Keratinocyte (primary cell): ENCODE measurements around the gene FOS. TPM values are rescaled to one million over a fixed set of nuclear protein-coding genes. Genes with fewer than 3 reads are reported as not detected.
A peak's percentile ranks its signal among the peaks of the same experiment; 100 is the strongest.

Experiments used
- DNase-seq: peaks from one replicate; pipeline ENCODE4 v3.0.0-alpha.2; 2011; ENCODE audit warnings: low read depth, missing footprints, low spot score
- FAIRE-seq: peaks from 2 replicates; lab custom pipeline; 2011; peaks lifted over from hg19 to GRCh38; lab: Jason Lieb, UNC
- H2AFZ ChIP-seq: 2 replicates; pipeline ENCODE4 v1.6.0; 2012; ENCODE audit warnings: low read length, control low read depth, inconsistent platforms; ENCODE audit not compliant: control insufficient read depth
- H3K27ac ChIP-seq: 2 replicates; pipeline ENCODE4 v1.5.1; 2011; ENCODE audit warnings: low read length; ENCODE audit not compliant: control insufficient read depth, insufficient read depth
- H3K27me3 ChIP-seq: 3 replicates; pipeline ENCODE4 v1.6.0; 2011; ENCODE audit warnings: low read length; ENCODE audit not compliant: control insufficient read depth, insufficient read depth; ENCODE audit errors: extremely low read depth
- H3K36me3 ChIP-seq, 2 experiments: 2 replicates in 1 of 2; 3 replicates in 1 of 2; pipeline ENCODE4 v1.5.1; 2011; ENCODE audit warnings: low read length in 2 of 2, mild to moderate bottlenecking in 1 of 2; ENCODE audit not compliant: control insufficient read depth in 2 of 2, insufficient read depth in 2 of 2; ENCODE audit errors: extremely low read depth in 1 of 2
- H3K4me1 ChIP-seq: 3 replicates; pipeline ENCODE4 v1.5.1; 2011; ENCODE audit warnings: low read length; ENCODE audit not compliant: control insufficient read depth, insufficient read depth; ENCODE audit errors: extremely low read depth
- H3K4me2 ChIP-seq: 3 replicates; pipeline ENCODE4 v1.6.0; 2011; ENCODE audit warnings: low read depth, low read length; ENCODE audit not compliant: control insufficient read depth, insufficient read depth; ENCODE audit errors: extremely low read depth
- H3K4me3 ChIP-seq, 3 experiments: fragments of 200-600 bp in 1 of 3; sonication (generic) in 1 of 3; 2 replicates in 2 of 3; 3 replicates in 1 of 3; pipeline ENCODE4 v1.5.1; 2011 to 2016; ENCODE audit warnings: low read length in 3 of 3, mild to moderate bottlenecking in 3 of 3, control low read depth in 2 of 3, inconsistent platforms in 1 of 3, low read depth in 1 of 3, mixed read lengths in 1 of 3, mixed run types in 1 of 3, moderate library complexity in 1 of 3; ENCODE audit not compliant: control insufficient read depth in 2 of 3, insufficient read depth in 2 of 3; ENCODE audit errors: extremely low read depth in 1 of 3
- H3K79me2 ChIP-seq: 2 replicates; pipeline ENCODE4 v1.6.0; 2012; ENCODE audit warnings: low read length; ENCODE audit not compliant: control insufficient read depth, insufficient read depth
- H3K9ac ChIP-seq: 3 replicates; pipeline ENCODE4 v1.6.0; 2011; ENCODE audit warnings: low read length; ENCODE audit not compliant: control insufficient read depth, insufficient read depth; ENCODE audit errors: extremely low read depth
- H3K9me1 ChIP-seq: 3 replicates; pipeline ENCODE4 v1.6.0; 2011; ENCODE audit warnings: low read length; ENCODE audit not compliant: control insufficient read depth, insufficient read depth; ENCODE audit errors: extremely low read depth
- H3K9me3 ChIP-seq: 2 replicates; pipeline ENCODE4 v1.5.1; 2012; ENCODE audit warnings: low read depth, low read length; ENCODE audit not compliant: control insufficient read depth
- H4K20me1 ChIP-seq: 3 replicates; pipeline ENCODE4 v1.6.0; 2011; ENCODE audit warnings: low read length; ENCODE audit not compliant: control insufficient read depth, insufficient read depth; ENCODE audit errors: extremely low read depth
- EZH2 ChIP-seq: IDR thresholded peaks from one replicate; pipeline ENCODE4 v1.6.1; 2012; ENCODE audit warnings: inconsistent platforms, mild to moderate bottlenecking, low read length, moderate library complexity
- dilution Hi-C: fragments of 300-500 bp; cut with MboI; formaldehyde crosslinking; loops from one replicate; pipeline ENCODE4 v1.7.0; 2020; ENCODE audit warnings: low sequenced_read_pairs; ENCODE audit not compliant: extremely low pct_ligation_motif_present
- polyA plus RNA-seq, 5 experiments: library from polyadenylated mRNA; depleted of rRNA in 3 of 5; stranded (reverse) in 3 of 5; stranded (forward) in 1 of 5; unstranded in 1 of 5; fragments of >200 nt; gene quantifications; 1 replicate in 1 of 5; 2 replicates in 3 of 5; 3 replicates in 1 of 5; pipeline versions ENCODE4 v1.2.1 to v1.2.3, GENCODE V29; 2011 to 2012; ENCODE audit warnings: missing spikeins in 2 of 5, low read depth in 1 of 5, low replicate concordance in 1 of 5
- TF ChIP-seq, protein P1 (sequence below), 3 experiments: IDR thresholded peaks in 1 of 3; conservative IDR thresholded peaks in 1 of 3; optimal IDR thresholded peaks in 1 of 3; 2 replicates in 2 of 3; 3 replicates in 1 of 3; pipeline versions ENCODE3 to v1.5.1; 2011; ENCODE audit warnings: low read length in 3 of 3, mild to moderate bottlenecking in 3 of 3, moderate library complexity in 2 of 3, control low read depth in 1 of 3, inconsistent platforms in 1 of 3; ENCODE audit not compliant: insufficient read depth in 2 of 3; ENCODE audit errors: extremely low read depth in 1 of 3

Gene FOS
- polyA plus RNA-seq, 1 donor (not counting 4 experiments of a cell fraction or from before 2014, with no cell fraction given), result 121 TPM

- no peak for DNase-seq
- no peak for FAIRE-seq
- no peaks in the 10 kb centered on the region for H4K20me1 ChIP-seq
- no peaks in the 10 kb centered on the region for H3K79me2 ChIP-seq
- H3K27me3 ChIP-seq, result no peaks in the 10 kb centered on the region
- H3K9ac ChIP-seq, result peak overlapping the region; percentile 78
- peak overlapping the region in 1 of 3 experiments; percentile 56 for H3K4me3 ChIP-seq
- H3K27ac ChIP-seq, result peak overlapping the region; percentile 92
- H2AFZ ChIP-seq, result peak overlapping the region; percentile 81
- H3K9me1 ChIP-seq, result peaks cover 4% of the 10 kb centered on the region
- no peaks in the 10 kb centered on the region for H3K36me3 ChIP-seq
- dilution Hi-C loops, result no loop called here
- no peaks in the 10 kb centered on the region for H3K9me3 ChIP-seq
- H3K4me2 ChIP-seq, result peak overlapping the region; percentile 71
- peaks cover 52% of the 10 kb centered on the region for H3K4me1 ChIP-seq
- TF ChIP-seq, protein P1, sequence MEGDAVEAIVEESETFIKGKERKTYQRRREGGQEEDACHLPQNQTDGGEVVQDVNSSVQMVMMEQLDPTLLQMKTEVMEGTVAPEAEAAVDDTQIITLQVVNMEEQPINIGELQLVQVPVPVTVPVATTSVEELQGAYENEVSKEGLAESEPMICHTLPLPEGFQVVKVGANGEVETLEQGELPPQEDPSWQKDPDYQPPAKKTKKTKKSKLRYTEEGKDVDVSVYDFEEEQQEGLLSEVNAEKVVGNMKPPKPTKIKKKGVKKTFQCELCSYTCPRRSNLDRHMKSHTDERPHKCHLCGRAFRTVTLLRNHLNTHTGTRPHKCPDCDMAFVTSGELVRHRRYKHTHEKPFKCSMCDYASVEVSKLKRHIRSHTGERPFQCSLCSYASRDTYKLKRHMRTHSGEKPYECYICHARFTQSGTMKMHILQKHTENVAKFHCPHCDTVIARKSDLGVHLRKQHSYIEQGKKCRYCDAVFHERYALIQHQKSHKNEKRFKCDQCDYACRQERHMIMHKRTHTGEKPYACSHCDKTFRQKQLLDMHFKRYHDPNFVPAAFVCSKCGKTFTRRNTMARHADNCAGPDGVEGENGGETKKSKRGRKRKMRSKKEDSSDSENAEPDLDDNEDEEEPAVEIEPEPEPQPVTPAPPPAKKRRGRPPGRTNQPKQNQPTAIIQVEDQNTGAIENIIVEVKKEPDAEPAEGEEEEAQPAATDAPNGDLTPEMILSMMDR (optimal IDR thresholded peaks at IDR 0.05 in 1 of 3, IDR thresholded peaks at IDR 0.05 in 1 of 3, conservative IDR thresholded peaks at IDR 0.05 in 1 of 3; ENCODE audit: extremely low read depth in 1 of 3, insufficient read depth in 2 of 3, low read length in 3 of 3), result no peak
- no peak for TF ChIP-seq EZH2
These were observed 18.4 kb upstream of the FOS start for GRCh38 chr14:75260025-75260763.

DNA sequence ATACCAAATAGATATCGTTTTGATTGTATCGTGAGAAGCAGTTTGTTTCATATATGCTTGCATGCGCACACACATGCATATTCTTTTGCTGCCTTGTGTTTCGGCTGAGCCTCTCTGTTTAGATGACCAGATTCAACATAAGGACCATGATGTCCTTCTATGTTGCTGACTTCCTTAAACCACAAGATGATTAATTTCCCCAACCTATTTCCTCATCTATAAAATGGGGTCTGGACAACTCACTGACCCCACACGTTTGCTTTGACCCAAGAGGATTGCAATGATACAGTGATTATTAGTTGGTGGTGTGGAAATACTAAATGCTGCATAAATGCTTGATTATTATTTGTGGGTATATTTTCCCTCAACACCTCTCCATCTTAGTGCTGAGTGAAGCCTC, 16.8 kb upstream of the FOS start:
- Histone ChIP-seq H3K4me3 (no peak overlapping the region), H3K79me2 (no peaks in the 10 kb centered on the region), H3K9ac (no peak overlapping the region), H3K4me1 (peaks cover 44% of the 10 kb centered on the region), H4K20me1 (no peaks in the 10 kb centered on the region), H3K4me2 (no peak overlapping the region), H3K9me3 (no peaks in the 10 kb centered on the region), H3K9me1 (peaks cover 4% of the 10 kb centered on the region), H3K36me3 (no peaks in the 10 kb centered on the region), H3K27ac (no peak overlapping the region), H2AFZ (no peak overlapping the region), H3K27me3 (no peaks in the 10 kb centered on the region)
- no peak for TF ChIP-seq EZH2
- TF ChIP-seq, protein P1 (optimal IDR thresholded peaks at IDR 0.05 in 1 of 3, IDR thresholded peaks at IDR 0.05 in 1 of 3, conservative IDR thresholded peaks at IDR 0.05 in 1 of 3; ENCODE audit: extremely low read depth in 1 of 3, insufficient read depth in 2 of 3, low read length in 3 of 3), result no peak
- dilution Hi-C loops, result no loop called here
- FAIRE-seq, result no peak
- DNase-seq, result no peak
